ENCODE measurements around the gene DSCAML1.

Gene DSCAML1

DNA sequence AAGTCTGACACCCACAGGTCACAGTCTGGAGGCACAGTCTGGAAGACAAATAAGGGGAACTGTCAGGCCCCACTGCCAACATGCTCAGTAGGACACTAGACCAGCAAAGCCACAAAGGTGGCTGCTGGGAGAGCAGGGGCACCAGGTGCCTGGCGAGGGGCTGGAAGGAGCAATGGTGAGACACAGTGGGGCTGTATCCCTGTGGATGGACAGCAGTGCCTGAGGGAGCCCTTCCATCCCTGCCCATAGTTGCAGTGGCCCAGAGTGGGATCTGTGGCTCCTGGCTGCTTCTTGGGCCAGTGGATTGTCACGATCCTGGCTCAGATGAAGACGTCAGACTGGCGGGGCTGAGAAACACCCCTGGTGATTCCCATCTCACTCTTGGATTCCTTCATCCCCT is 154.6 kb downstream of the DSCAML1 start:
- DNase-seq (ENCODE audit: low read depth in 2 of 3, low spot score in 1 of 3): no peak

DNA sequence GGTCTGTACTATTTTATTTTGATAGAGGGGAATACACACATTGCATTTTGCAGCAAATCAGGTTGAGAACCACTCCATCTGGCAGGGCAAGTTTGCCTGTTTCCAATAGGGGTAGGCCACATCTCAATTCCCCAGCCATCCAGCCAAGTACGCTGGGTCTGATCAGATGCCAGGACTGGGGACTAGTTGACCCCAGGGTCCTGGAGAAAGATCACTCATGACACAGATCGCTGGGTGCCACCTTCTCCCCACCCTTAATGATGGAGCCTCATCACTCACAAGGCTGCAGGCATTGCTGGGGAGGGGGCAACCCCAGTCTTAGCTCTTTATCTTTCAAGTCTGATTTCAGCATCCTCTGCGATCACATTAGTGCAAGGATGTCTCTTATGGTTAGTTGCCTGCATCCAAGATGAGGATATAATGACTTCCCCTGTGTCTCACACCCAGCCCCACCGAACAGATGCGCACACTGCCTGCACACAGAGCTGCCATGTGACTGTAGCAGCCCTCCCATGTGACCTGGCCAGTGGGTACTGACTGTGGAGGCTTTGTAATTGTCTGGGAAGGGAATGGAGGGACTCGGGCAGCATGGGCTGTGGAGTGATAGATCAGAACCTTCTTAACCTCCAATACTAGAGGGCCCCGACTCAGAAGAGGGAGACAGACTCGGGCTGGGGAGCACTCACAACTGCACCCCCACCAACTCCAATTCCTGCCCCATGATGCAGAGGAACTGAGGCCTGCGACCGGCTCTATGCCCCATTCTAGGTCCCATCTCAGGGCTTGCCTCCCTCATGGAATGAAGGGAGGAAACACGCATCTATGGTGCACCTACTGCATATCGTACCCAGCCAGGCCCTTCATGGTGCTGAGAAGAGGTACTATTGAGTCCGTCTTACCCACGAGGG is 155.8 kb downstream of the DSCAML1 start:
- DNase-seq (ENCODE audit: low read depth in 2 of 3, low spot score in 1 of 3): no peak

DNA sequence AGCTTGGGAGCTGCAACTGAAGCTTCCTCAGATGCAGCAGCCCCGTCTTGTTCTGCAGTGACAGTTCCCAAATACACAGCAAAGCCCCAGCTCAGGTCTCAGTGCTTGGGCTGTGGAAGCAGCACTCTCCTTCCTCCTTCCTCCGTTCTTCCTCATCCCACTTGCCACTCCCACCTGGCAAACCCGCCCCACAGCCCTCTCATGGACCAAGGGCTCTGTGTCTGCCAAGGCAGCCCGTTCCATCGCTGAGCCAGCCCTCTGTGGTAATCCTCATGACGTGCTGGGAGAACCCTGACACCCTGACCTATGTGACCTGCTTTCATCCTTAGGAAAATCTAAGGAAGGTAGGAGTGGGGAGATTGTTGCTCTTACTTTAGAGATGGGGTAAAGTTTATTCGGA is 157.0 kb downstream of the DSCAML1 start:
- no peak for DNase-seq (ENCODE audit: low read depth in 2 of 3, low spot score in 1 of 3)

DNA sequence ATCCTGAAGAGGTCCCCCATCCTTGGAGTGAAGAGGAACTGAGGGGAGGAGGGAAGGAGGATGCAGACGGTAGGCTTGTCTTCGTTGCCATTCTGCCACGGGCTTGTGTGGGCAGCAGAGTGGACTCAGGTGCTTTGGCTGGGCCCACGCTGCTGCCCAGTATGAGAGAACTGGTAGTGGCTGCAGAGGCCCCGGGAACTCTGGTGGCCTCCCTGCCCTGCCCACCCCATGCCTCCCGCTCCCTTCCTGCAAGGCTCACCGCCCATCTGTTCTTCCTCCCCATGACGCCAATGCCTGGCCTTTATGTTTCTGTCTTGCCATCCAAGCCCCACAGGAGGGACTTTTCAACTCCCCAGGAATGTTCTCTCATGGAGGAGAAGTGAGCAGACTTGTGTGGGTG is 157.4 kb downstream of the DSCAML1 start:
- DNase-seq (ENCODE audit: low read depth in 2 of 3, low spot score in 1 of 3): no peak

GRCh38 chr11:117638911-117639543 is 158.0 kb downstream of the DSCAML1 start:
- no peak for DNase-seq (ENCODE audit: low read depth in 2 of 3, low spot score in 1 of 3)

DNA sequence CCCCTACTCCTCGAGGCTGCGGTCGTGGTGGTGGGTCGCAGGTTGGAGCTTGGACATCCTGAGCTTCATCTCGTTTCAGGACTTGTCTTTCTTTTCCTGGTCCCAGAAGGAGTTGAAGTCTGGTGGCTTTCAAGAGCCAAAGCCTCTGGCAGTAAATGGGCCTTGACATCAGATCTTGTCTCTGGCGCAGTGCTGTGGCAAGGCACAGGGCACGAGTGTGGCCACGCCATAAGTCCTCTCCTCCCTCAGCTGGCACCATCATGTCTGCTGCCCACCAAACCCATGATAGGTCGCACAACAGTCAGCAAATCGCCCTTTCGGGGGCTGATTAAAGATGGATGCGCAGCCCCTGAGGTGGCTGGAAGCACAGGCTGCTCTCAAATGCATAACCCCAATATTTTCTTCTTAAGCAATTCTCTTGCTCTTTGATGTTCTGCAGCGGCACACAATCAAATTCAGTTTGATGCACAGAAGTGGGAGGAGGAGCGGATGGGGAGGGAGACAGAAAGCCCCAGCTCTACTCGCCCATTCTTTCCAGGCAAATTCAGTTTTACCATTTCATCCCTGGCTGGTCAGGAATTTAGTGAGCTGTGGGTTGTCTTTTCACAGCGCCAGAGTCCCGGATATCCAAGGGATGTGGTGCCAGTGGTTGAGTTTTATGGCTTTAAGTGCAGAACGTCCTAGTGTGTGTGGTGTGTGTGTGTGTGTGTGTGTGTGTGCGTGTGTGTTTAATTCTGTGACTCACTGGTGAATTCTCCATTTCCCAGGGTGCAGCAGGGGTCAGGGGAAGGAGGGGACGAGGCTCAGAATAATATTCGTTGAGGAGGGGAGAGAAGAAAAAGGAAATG is 162.0 kb downstream of the DSCAML1 start:
- no peak for DNase-seq (ENCODE audit: low read depth in 2 of 3, low spot score in 1 of 3)

DNA sequence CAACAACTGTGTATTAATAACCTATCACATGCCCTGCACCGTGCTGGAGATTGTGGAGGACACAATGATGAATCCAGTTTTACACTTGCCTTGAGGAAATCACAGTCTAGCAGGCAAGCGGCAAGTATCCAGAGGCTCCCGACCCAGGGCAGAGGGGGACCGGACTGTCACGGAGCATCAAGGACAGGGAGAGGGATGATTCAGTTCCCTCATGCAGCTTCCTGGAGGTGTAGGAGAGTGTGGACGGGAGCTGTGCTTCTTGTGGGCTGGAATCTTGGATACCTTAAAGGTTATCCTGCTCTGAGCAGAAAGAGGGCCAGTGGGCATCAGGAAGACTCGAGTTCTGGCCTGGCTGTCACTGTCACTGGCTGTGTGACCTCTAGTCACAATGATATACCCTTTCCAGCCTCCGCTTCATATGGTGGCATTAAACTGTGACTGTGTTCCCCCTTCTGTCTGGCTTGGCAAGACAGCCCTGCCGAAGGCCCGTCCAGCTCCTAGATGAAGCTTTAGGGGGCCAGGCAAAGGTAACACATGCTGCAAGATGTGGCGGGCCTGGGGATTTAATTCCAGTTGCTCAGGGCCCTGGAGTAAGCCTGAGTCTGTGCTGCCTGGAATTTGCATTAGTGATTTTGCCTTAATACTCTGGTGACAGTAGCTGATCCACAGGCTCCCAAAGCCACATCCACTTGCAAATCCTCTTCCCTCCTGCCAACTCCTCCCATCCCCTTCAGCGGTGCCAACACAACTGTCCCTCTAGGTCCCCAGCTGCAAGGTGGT is 162.8 kb downstream of the DSCAML1 start:
- DNase-seq (ENCODE audit: low read depth in 2 of 3, low spot score in 1 of 3): no peak

- no peak for DNase-seq (ENCODE audit: low read depth in 2 of 3, low spot score in 1 of 3)
These were observed 163.7 kb downstream of the DSCAML1 start for GRCh38 chr11:117633186-117633754.

- DNase-seq (ENCODE audit: low read depth in 2 of 3, low spot score in 1 of 3): no peak
These were observed 164.7 kb downstream of the DSCAML1 start for GRCh38 chr11:117632306-117632705.

GRCh38 chr11:117631336-117632140 is 165.5 kb downstream of the DSCAML1 start:
- DNase-seq (ENCODE audit: low read depth in 2 of 3, low spot score in 1 of 3): no peak

GRCh38 chr11:117629891-117630538 is 167.0 kb downstream of the DSCAML1 start:
- no peak for DNase-seq (ENCODE audit: low read depth in 2 of 3, low spot score in 1 of 3)

DNA sequence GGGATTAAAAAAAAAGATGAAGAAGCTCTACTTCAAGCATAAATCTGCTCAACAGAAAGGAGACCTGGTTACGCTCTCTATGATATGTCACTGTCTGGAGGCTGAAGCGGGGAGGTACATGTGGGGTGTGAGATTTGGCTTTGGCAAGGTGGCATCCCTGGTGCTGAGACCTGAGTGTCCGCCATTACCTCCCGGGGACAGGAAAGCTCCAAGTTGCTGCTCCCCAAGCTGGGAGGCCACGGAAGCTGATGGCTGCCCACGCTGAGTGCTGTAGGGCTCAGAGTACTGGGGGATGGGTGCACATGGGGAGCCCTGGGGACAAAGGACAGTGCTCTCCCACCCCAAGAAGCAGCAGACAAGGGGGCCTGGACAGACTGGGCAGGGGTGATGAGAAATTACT is 167.9 kb downstream of the DSCAML1 start:
- DNase-seq (ENCODE audit: low read depth in 2 of 3, low spot score in 1 of 3): no peak

DNA sequence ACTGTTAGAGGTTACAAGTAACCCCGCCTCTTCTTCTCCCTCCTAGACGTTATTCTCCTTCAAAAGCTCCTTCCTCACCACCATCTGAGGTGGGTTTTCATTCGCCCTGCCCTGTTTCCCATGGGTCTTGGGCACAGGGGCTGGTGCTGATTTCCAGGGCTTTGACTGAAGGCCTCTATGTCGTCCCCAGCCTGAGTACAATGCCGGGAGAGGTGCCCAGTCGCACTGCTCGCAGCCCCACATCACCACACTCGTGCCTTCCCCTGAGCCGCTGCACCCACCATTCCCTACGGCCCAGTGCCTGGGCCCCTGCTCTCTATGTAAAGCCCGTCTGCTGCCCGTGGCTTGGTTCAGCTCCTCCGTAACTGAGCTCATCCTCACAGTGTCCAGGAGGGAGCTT is 169.8 kb downstream of the DSCAML1 start:
- no peak for DNase-seq (ENCODE audit: low read depth in 2 of 3, low spot score in 1 of 3)

DNA sequence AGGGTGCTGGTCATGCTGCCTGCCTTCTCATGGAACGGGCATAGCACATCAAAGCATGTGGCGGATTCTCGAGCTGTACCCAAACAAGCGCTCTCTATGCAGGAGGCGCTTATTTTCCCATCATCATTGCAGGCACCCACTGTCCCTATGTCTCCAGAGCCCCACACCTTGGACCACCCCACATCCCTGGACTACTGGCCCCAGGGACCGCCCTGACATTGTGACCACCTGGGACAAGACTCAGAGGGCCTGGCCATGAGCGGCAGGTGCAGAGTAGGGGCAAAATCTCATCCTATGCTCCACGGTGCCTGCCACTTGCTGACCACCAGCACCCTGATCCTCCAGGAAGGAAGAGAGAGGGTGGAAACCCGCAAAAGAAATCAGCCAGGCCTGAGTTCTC is 170.4 kb downstream of the DSCAML1 start:
- DNase-seq (ENCODE audit: low read depth in 2 of 3, low spot score in 1 of 3): no peak

DNA sequence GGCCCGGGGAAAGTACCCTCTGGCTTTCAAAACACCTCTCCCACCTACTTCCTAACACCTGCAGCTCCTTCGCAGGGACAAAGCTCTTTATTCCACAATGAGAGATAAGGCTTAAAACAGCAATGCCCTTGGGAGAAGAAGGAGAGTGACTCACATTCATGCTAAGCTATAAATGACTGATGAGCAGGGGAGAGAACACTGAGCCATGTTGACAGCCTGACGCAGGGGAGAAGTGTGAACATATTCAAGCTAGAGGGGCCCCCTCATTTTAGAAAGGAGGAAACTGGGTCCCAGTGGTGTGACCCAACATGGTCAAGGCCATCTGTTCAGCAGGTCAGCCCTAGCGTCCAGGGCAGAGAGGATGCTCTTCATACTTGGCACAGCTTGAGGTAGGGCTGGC is 171.8 kb downstream of the DSCAML1 start:
- no peak for DNase-seq (ENCODE audit: low read depth in 2 of 3, low spot score in 1 of 3)

DNA sequence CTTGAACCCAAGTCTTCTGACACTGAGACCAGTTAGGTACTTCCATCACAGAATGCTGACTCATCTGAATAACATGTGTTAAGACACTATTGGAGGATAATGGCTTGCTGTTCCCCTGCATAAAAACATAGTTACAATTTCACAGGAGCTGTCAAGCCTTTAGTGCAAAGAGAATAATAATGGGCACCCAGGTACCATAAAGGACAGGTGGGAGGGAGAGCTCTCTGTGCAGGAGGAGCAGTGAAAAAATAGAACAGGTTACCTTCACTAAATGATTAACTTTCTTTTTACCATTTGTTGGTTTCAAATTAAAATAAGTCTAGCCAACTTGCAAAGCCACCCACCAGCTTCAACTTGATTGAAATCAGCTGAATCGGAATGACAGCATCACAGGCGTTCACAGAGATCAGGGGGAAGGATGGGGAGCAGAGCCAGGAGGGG is 173.2 kb downstream of the DSCAML1 start:
- DNase-seq (ENCODE audit: low read depth in 2 of 3, low spot score in 1 of 3): no peak

DNA sequence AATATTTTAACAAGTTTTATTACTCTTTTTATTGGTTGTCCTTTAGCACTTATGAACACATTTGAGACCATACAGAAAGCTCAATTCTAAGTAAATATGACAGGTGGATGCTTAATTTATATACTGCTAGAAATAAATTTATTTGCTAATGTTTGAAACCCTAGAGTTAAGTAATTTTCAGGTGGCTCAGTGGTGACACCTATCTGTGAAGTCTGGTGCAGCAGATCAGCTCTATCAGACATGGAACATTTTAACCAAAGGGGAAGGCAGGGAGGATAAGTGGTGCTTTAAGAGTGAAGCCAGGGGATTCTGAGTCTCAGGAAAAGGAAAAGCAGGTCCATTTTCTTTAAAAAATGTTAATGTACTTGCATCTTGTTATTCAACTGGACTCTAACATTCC is 175.8 kb downstream of the DSCAML1 start:
- peak in 1 of 3 donors; percentile 12 for DNase-seq (ENCODE audit: low read depth in 2 of 3, low spot score in 1 of 3)

- no peak for DNase-seq (ENCODE audit: low read depth in 2 of 3, low spot score in 1 of 3)
These were observed 176.4 kb downstream of the DSCAML1 start for GRCh38 chr11:117620659-117621058.

GRCh38 chr11:117620086-117620485 is 176.9 kb downstream of the DSCAML1 start:
- no peak for DNase-seq (ENCODE audit: low read depth in 2 of 3, low spot score in 1 of 3)
